GM21528 (cell line): Measurements from ENCODE around the gene BDNF.
"Not testable (repeated sequence)": the region's sequence is repeated elsewhere in the genome, so short reads cannot be mapped to it uniquely, and the experiment has no call there.

Experiments used
- ATAC-seq: cut with Tn5 transposase; IDR thresholded peaks from one replicate; pipeline ENCODE4 v1.9.1; 2021; ENCODE audit warnings: mild to moderate bottlenecking, moderate library complexity; ENCODE audit not compliant: unreplicated experiment, low FRiP score

The BDNF gene

GRCh38 chr11:27629023-27629422, 71.2 kb downstream of the BDNF start:
- ATAC-seq, result not testable (repeated sequence)

- no peak for ATAC-seq
Observed at GRCh38 chr11:27627979-27628378, 72.3 kb downstream of the BDNF start.

- ATAC-seq, result no peak
Observed at GRCh38 chr11:27626938-27627586, 73.2 kb downstream of the BDNF start.

- no peak for ATAC-seq
Observed at GRCh38 chr11:27626269-27626937, 73.9 kb downstream of the BDNF start.

GRCh38 chr11:27625347-27625912, 74.8 kb downstream of the BDNF start:
- no peak for ATAC-seq

GRCh38 chr11:27623945-27624523, 76.2 kb downstream of the BDNF start:
- no peak for ATAC-seq

GRCh38 chr11:27622541-27623300, 77.5 kb downstream of the BDNF start:
- ATAC-seq, result no peak

GRCh38 chr11:27621405-27622161, 78.7 kb downstream of the BDNF start:
- ATAC-seq, result no peak

GRCh38 chr11:27619763-27620335, 80.4 kb downstream of the BDNF start:
- ATAC-seq, result no peak

GRCh38 chr11:27619039-27619574, 81.1 kb downstream of the BDNF start:
- ATAC-seq, result no peak

- no peak for ATAC-seq
Observed at GRCh38 chr11:27618281-27618915, 81.9 kb downstream of the BDNF start.

GRCh38 chr11:27616711-27617110, 83.5 kb downstream of the BDNF start:
- no peak for ATAC-seq

- no peak for ATAC-seq
Observed at GRCh38 chr11:27615833-27616232, 84.4 kb downstream of the BDNF start.

- ATAC-seq, result no peak
Observed at GRCh38 chr11:27614092-27614491, 86.2 kb downstream of the BDNF start.

- no peak for ATAC-seq
Observed at GRCh38 chr11:27612932-27613880, 87.0 kb downstream of the BDNF start.

- no peak for ATAC-seq
Observed at GRCh38 chr11:27611947-27612455, 88.3 kb downstream of the BDNF start.

GRCh38 chr11:27611390-27611789, 88.9 kb downstream of the BDNF start:
- no peak for ATAC-seq

GRCh38 chr11:27610946-27611345, 89.3 kb downstream of the BDNF start:
- ATAC-seq, result no peak
